Type B pancreatic cell (in vitro differentiated cells): Measurements from ENCODE around the gene PRR15. TPM values are rescaled to one million over a fixed set of nuclear protein-coding genes. Genes with fewer than 3 reads are reported as not detected.

ENCODE experiments used
- DNase-seq: peaks from one replicate; pipeline ENCODE4 v3.0.0; 2021; ENCODE audit warnings: mixed read lengths; ENCODE audit not compliant: unreplicated experiment; ENCODE audit errors: extremely low spot score
- H3K27ac Mint-ChIP-seq: 2 replicates; pipeline ENCODE4 v1.8.0; 2021; ENCODE audit warnings: mild to moderate bottlenecking, mixed read lengths
- H3K27me3 Mint-ChIP-seq: 2 replicates; pipeline ENCODE4 v1.8.0; 2021; ENCODE audit warnings: mixed read lengths
- H3K36me3 Mint-ChIP-seq: 2 replicates; pipeline ENCODE4 v1.8.0; 2021; ENCODE audit warnings: mixed read lengths
- H3K4me1 Mint-ChIP-seq: one replicate; pipeline ENCODE4 v1.8.0; 2021; ENCODE audit warnings: mixed read lengths; ENCODE audit not compliant: unreplicated experiment
- H3K4me3 Mint-ChIP-seq: 2 replicates; pipeline ENCODE4 v1.8.0; 2021; ENCODE audit warnings: mild to moderate bottlenecking, mixed read lengths
- H3K9me3 Mint-ChIP-seq: 2 replicates; pipeline ENCODE4 v1.8.0; 2021; ENCODE audit warnings: mixed read lengths
- CTCF ChIP-seq: fragments of 200-600 bp; sonication (generic); conservative IDR thresholded peaks from 2 replicates; pipeline ENCODE4 v1.5.0; 2021; ENCODE audit warnings: antibody characterized with exemption, mild to moderate bottlenecking
- total RNA-seq: library from RNA; stranded (reverse); gene quantifications from 2 replicates; pipeline ENCODE4 v1.2.1, GENCODE V29; 2021; ENCODE audit warnings: low replicate concordance

Gene PRR15
- total RNA-seq, 1 donor from 2014 or later, result 10.8 TPM

GRCh38 chr7:29565224-29565630 is 1.6 kb downstream of the PRR15 start:
- Mint-ChIP-seq H3K9me3 (no peaks in the 10 kb centered on the region), H3K27me3 (peaks cover 46% of the 10 kb centered on the region), H3K4me3 (peak overlapping the region; percentile 99), H3K36me3 (peaks cover 3% of the 10 kb centered on the region), H3K27ac (peak overlapping the region; percentile 41), H3K4me1 (peaks cover 20% of the 10 kb centered on the region)
- no peak for TF ChIP-seq CTCF
- DNase-seq, result no peak

GRCh38 chr7:29565634-29565981 is 2.0 kb downstream of the PRR15 start:
- Mint-ChIP-seq H3K27me3 (peaks cover 46% of the 10 kb centered on the region), H3K4me3 (peak overlapping the region; percentile 99), H3K27ac (peak overlapping the region; percentile 41), H3K9me3 (no peaks in the 10 kb centered on the region), H3K36me3 (peaks cover 3% of the 10 kb centered on the region), H3K4me1 (peaks cover 20% of the 10 kb centered on the region)
- no peak for TF ChIP-seq CTCF
- DNase-seq, result no peak

GRCh38 chr7:29565982-29566746 is 2.5 kb downstream of the PRR15 start:
- peak overlapping the region; percentile 99 for H3K4me3 Mint-ChIP-seq
- TF ChIP-seq CTCF, result no peak
- H3K9me3 Mint-ChIP-seq, result no peaks in the 10 kb centered on the region
- H3K27me3 Mint-ChIP-seq, result peaks cover 45% of the 10 kb centered on the region
- peaks cover 20% of the 10 kb centered on the region for H3K4me1 Mint-ChIP-seq
- DNase-seq, result no peak
- H3K27ac Mint-ChIP-seq, result no peak overlapping the region
- H3K36me3 Mint-ChIP-seq, result peaks cover 3% of the 10 kb centered on the region

GRCh38 chr7:29567174-29567573 is 3.5 kb downstream of the PRR15 start:
- Mint-ChIP-seq H3K9me3 (no peaks in the 10 kb centered on the region), H3K27me3 (peaks cover 37% of the 10 kb centered on the region), H3K27ac (no peak overlapping the region), H3K36me3 (no peaks in the 10 kb centered on the region), H3K4me1 (peaks cover 20% of the 10 kb centered on the region), H3K4me3 (peak overlapping the region; percentile 67)
- no peak for DNase-seq
- no peak for TF ChIP-seq CTCF

- H3K4me3 Mint-ChIP-seq, result no peak overlapping the region
- no peaks in the 10 kb centered on the region for H3K9me3 Mint-ChIP-seq
- peaks cover 26% of the 10 kb centered on the region for H3K27me3 Mint-ChIP-seq
- no peak for TF ChIP-seq CTCF
- no peaks in the 10 kb centered on the region for H3K36me3 Mint-ChIP-seq
- peaks cover 17% of the 10 kb centered on the region for H3K4me1 Mint-ChIP-seq
- no peak for DNase-seq
- H3K27ac Mint-ChIP-seq, result no peak overlapping the region
Observed at GRCh38 chr7:29569648-29570047, 6.0 kb downstream of the PRR15 start.
